ENCODE results near the gene PSMA4. TPM values are rescaled to one million over a fixed set of nuclear protein-coding genes. Genes with fewer than 3 reads are reported as not detected.

Gene PSMA4
- total and polyA plus RNA-seq, 4 donors = 95.3 to 154 (median 120) TPM

GRCh38 chr15:78565097-78565950, 25.1 kb downstream of the PSMA4 start, which contains the start of gene CHRNA5:
CHRNA5 (plus strand) TSS chr15:78565520; CDS start chr15:78565720, 200 bp downstream.
- 1% methylated on average over 75 of the region's 75 CpGs for WGBS
- H3K4me1 ChIP-seq (ENCODE audit: control insufficient read depth in 4 of 4, insufficient read depth in 4 of 4, low read length in 3 of 4) = peaks cover 3 to 8% (median 7%) of the 10 kb centered on the region in 4 donors
- peak within 1 kb of the TSS in 2 of 3 donors; percentile 70 to 79 for H3K4me3 ChIP-seq (ENCODE audit: low read depth in 1 of 3, low read length in 3 of 3)
- TF ChIP-seq JUND (IDR thresholded peaks at IDR 0.05) (no peak), RAD21 (IDR thresholded peaks at IDR 0.05) (no peak), TAF1 (conservative IDR thresholded peaks at IDR 0.05) (no peak), CTCF (IDR thresholded peaks at IDR 0.05; ENCODE audit: low read depth, low read length, missing input control) (no peak), FOXA1 (IDR thresholded peaks at IDR 0.05) (no peak), ZBTB33 (IDR thresholded peaks at IDR 0.05) (no peak), GABPA (IDR thresholded peaks at IDR 0.05 in 1 of 2, conservative IDR thresholded peaks at IDR 0.05 in 1 of 2) (no peak), RXRA (IDR thresholded peaks at IDR 0.05) (no peak), YY1 (IDR thresholded peaks at IDR 0.05) (no peak), FOXA2 (IDR thresholded peaks at IDR 0.05) (no peak), MAX (IDR thresholded peaks at IDR 0.05) (no peak), REST (IDR thresholded peaks at IDR 0.05) (no peak), ATF3 (IDR thresholded peaks at IDR 0.05) (no peak), EGR1 (IDR thresholded peaks at IDR 0.05; ENCODE audit: low read depth in 2 of 2) (no peak), NR2F2 (IDR thresholded peaks at IDR 0.05) (no peak), HNF4G (IDR thresholded peaks at IDR 0.05) (no peak)
- peaks cover 0 to 2% (median 0%) of the 10 kb centered on the region in 4 donors for H3K27me3 ChIP-seq (ENCODE audit: control insufficient read depth in 4 of 4, insufficient read depth in 4 of 4, low read length in 3 of 4)
- no peaks in the 10 kb centered on the region for H3K9me3 ChIP-seq (ENCODE audit: control insufficient read depth in 4 of 4, low read length in 3 of 4)
- no peak within 1 kb of the TSS for H3K27ac ChIP-seq (ENCODE audit: low read depth in 1 of 2, low read length in 2 of 2)
- H3K36me3 ChIP-seq (ENCODE audit: control insufficient read depth in 4 of 4, insufficient read depth in 3 of 4, low read depth in 1 of 4, low read length in 3 of 4) = no peaks in the 10 kb centered on the region
- H3K9ac ChIP-seq (ENCODE audit: low read depth in 1 of 2, low read length in 2 of 2) = no peak within 1 kb of the TSS
- DNase-seq (ENCODE audit: low spot score) = peak; percentile 81
